Skeletal muscle satellite cell (primary cell): ENCODE measurements around the gene FIGNL2.

Experiments
- H3K27me3 ChIP-seq: 2 replicates; pipeline ENCODE4 v1.7.0; 2013; ENCODE audit warnings: low read length; ENCODE audit not compliant: control insufficient read depth, insufficient read depth
- H3K36me3 ChIP-seq: 2 replicates; pipeline ENCODE4 v1.7.0; 2013; ENCODE audit warnings: mild to moderate bottlenecking, control low read depth, low read length; ENCODE audit not compliant: insufficient read depth
- H3K4me1 ChIP-seq: 2 replicates; pipeline ENCODE4 v1.7.0; 2013; ENCODE audit warnings: low read length; ENCODE audit not compliant: control insufficient read depth, insufficient read depth
- H3K4me2 ChIP-seq: 2 replicates; pipeline ENCODE4 v1.7.0; 2013; ENCODE audit warnings: mild to moderate bottlenecking, low read length
- H3K4me3 ChIP-seq: 2 replicates; pipeline ENCODE4 v1.7.0; 2013; ENCODE audit warnings: low read length
- H3K9ac ChIP-seq: 2 replicates; pipeline ENCODE4 v1.7.0; 2013; ENCODE audit warnings: mild to moderate bottlenecking, low read depth, low read length, moderate library complexity
- H3K9me3 ChIP-seq: replicated peaks from 2 replicates; pipeline ENCODE4 v1.7.0; 2013; ENCODE audit warnings: mild to moderate bottlenecking, control low read depth, low read length

FIGNL2 gene

GRCh38 chr12:51872689-51872981 lies 24.1 kb upstream of the FIGNL2 start:
- H3K36me3 ChIP-seq, result no peaks in the 10 kb centered on the region
- no peak overlapping the region for H3K4me3 ChIP-seq
- peaks cover 7% of the 10 kb centered on the region for H3K4me1 ChIP-seq
- H3K4me2 ChIP-seq, result no peak overlapping the region
- peaks cover 50% of the 10 kb centered on the region for H3K27me3 ChIP-seq
- no peak overlapping the region for H3K9ac ChIP-seq
- no peaks in the 10 kb centered on the region for H3K9me3 ChIP-seq

- H3K36me3 ChIP-seq, result no peaks in the 10 kb centered on the region
- peaks cover 7% of the 10 kb centered on the region for H3K4me1 ChIP-seq
- H3K9ac ChIP-seq, result no peak overlapping the region
- H3K27me3 ChIP-seq, result peaks cover 50% of the 10 kb centered on the region
- no peak overlapping the region for H3K4me2 ChIP-seq
- no peaks in the 10 kb centered on the region for H3K9me3 ChIP-seq
- H3K4me3 ChIP-seq, result no peak overlapping the region
Observed at GRCh38 chr12:51871918-51872688, 23.6 kb upstream of the FIGNL2 start.

- H3K27me3 ChIP-seq, result peaks cover 50% of the 10 kb centered on the region
Observed at GRCh38 chr12:51871126-51871525, 22.6 kb upstream of the FIGNL2 start.

DNA sequence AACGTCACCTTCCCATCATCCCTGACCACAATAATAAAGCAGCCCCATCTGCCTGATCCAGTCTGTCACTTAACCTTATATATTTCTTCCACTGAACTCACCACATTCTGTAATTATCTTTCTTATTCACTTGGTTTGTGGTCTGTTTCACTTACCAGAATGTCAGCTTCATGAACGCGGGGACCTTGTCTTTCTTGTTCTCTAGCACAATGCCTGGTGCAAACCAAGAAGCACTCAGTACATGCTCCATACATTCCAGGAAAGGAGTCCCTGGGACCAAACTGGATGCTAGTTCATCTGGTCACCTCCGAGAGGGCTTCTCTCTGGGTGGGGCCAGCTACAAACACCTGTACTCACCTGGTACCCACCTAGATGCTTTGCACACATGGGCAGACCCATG lies 22.0 kb upstream of the FIGNL2 start:
- H3K9ac ChIP-seq, result no peak overlapping the region
- H3K27me3 ChIP-seq, result peaks cover 50% of the 10 kb centered on the region
- H3K36me3 ChIP-seq, result no peaks in the 10 kb centered on the region
- no peak overlapping the region for H3K4me2 ChIP-seq
- H3K9me3 ChIP-seq, result no peaks in the 10 kb centered on the region
- no peak overlapping the region for H3K4me3 ChIP-seq
- peaks cover 7% of the 10 kb centered on the region for H3K4me1 ChIP-seq

More at GRCh38 chr12:51871126-51871525, 22.6 kb upstream of the FIGNL2 start:
- Histone ChIP-seq H3K9me3 (no peaks in the 10 kb centered on the region), H3K36me3 (no peaks in the 10 kb centered on the region), H3K4me3 (no peak overlapping the region), H3K4me1 (peaks cover 7% of the 10 kb centered on the region), H3K9ac (no peak overlapping the region), H3K4me2 (no peak overlapping the region)

- H3K27me3 ChIP-seq, result peaks cover 52% of the 10 kb centered on the region
- H3K4me1 ChIP-seq, result peaks cover 7% of the 10 kb centered on the region
- H3K4me3 ChIP-seq, result peak overlapping the region; percentile 71
- H3K4me2 ChIP-seq, result no peak overlapping the region
- no peaks in the 10 kb centered on the region for H3K36me3 ChIP-seq
- no peak overlapping the region for H3K9ac ChIP-seq
- no peaks in the 10 kb centered on the region for H3K9me3 ChIP-seq
Observed at GRCh38 chr12:51869931-51870330, 21.4 kb upstream of the FIGNL2 start.

DNA sequence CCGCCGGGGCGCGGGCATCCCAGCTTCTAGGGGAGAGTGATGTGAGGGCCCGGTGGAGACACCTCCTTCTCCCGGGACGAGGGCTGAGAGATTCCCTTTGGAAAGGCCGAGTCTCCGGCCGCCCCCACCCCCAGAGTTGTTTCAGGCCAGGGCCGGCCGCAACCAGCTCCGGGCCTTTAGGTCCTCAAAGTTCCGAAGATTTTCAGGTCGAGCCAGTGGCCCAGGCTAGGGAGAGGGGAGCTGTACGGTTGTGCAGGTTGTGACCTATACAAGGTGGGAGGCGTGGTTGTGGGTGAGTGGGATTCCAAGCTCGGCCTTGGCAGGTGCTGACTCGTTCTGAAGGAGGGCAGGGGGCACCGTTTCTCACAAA lies 21.0 kb upstream of the FIGNL2 start:
- Histone ChIP-seq H3K4me1 (peaks cover 11% of the 10 kb centered on the region), H3K4me3 (peak overlapping the region; percentile 71), H3K9me3 (no peaks in the 10 kb centered on the region), H3K9ac (peak overlapping the region; percentile 34), H3K4me2 (peak overlapping the region; percentile 95), H3K36me3 (no peaks in the 10 kb centered on the region), H3K27me3 (peaks cover 57% of the 10 kb centered on the region)

DNA sequence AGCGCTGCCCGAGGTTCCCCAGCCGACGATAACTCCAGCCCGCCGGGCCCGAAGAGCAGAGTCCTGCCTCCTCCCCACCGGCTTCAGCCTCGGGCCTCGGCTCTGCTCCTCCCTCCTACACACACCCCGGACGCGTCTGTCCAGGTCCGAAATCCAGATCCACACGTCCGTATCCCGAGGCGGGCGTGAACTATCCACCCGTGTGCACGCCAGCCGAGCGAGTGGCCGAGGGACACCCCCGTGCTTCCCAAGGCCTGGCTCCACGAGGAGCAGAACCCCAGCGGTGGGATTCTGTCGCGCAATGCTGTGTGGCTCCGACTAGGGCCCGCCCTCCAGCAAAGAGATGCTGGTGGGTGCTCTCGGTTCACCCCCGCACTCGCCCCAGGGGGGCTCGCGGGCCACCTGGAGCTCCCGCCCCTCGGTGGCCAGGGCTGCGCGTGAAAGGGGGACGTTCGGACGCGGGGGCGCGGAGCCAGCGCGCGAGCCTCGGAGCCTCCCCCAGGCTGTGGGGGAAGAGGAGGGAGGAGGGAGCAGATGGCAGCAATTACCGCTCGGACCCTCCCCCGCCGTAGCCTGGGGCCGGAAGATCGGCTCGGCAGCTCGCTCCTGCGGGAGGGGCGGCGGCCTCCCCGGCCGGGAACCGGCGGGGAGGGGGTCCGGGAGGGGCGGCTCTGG lies 20.4 kb upstream of the FIGNL2 start:
- Histone ChIP-seq H3K9me3 (no peaks in the 10 kb centered on the region), H3K4me1 (peaks cover 16% of the 10 kb centered on the region), H3K9ac (peak overlapping the region; percentile 34), H3K36me3 (no peaks in the 10 kb centered on the region), H3K4me3 (peak overlapping the region; percentile 71), H3K4me2 (peak overlapping the region; percentile 95), H3K27me3 (peaks cover 56% of the 10 kb centered on the region)

DNA sequence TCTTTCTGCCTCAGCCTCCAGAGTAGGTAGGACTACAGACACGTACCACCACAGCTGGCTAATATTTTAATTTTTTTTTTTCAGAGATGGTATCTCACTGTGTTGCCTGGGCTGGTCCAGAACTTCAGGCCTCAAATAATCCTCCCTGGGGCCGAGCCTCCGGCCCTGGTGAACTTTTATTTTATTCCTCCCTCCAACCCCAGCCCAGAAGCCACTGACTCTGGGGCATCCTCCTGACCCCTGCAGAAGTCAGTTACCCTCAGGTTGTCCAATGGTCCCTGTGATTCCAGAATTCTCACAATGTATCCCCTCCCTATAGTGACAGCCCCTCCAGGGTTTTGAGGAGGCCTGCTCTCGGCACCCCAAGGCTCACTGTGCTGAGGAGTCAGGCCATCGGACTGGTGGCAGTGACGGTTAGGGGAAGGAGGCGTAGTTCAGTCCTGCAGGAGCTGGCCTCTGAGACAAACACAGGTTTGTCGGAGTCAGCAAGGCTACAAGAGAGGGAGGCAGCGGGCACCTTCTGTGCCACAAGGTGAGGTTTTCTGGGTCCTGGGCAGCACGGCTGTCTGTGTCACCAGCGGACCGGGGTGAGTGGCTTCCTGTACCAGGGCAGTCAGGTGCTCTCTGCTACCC lies 19.4 kb upstream of the FIGNL2 start:
- Histone ChIP-seq H3K4me3 (no peak overlapping the region), H3K4me2 (no peak overlapping the region), H3K36me3 (no peaks in the 10 kb centered on the region), H3K9me3 (no peaks in the 10 kb centered on the region), H3K4me1 (peaks cover 19% of the 10 kb centered on the region), H3K9ac (no peak overlapping the region), H3K27me3 (peaks cover 54% of the 10 kb centered on the region)

DNA sequence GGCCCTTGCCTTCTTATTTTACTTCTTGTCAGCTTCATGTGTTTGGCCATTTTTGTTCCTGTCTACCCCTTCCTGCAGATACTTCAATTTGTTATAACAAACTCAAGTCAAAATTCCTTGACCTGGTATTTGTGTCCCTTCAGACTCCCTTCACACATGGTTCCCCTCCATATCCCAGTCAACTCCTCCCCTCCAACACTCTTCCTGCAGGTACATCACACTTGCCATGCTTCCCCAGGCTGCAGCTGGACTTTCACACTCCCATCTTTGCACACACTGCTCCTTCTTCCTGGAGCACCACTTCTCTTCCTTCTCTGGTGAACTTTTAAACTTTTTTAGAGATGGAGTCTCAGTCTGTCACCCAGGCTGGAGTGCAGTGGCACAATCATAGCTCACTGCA lies 18.9 kb upstream of the FIGNL2 start:
- H3K36me3 ChIP-seq, result no peaks in the 10 kb centered on the region
- H3K4me3 ChIP-seq, result no peak overlapping the region
- H3K27me3 ChIP-seq, result peaks cover 51% of the 10 kb centered on the region
- H3K9me3 ChIP-seq, result no peaks in the 10 kb centered on the region
- no peak overlapping the region for H3K4me2 ChIP-seq
- H3K9ac ChIP-seq, result no peak overlapping the region
- H3K4me1 ChIP-seq, result peaks cover 19% of the 10 kb centered on the region

GRCh38 chr12:51866762-51867161 lies 18.2 kb upstream of the FIGNL2 start:
- H3K27me3 ChIP-seq, result peaks cover 57% of the 10 kb centered on the region

DNA sequence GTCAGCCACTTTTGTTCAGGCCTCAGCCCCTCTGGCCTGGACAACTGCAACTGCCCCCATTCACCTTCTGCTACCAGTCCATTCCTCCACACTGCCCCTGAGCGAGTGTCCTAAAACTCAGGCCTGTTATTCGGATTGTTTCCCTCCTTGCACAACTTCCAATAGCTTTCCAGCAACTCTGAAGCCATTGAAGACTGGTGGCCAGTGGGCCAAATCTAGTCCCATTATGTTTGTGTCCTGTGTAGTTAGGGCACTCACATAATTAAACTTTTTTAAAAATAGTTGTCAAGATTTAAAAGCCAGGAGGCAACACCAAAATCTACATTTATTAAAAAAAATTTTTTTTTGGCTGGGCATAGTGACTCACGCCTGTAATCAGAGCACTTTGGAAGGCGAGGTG lies 17.8 kb upstream of the FIGNL2 start:
- no peak overlapping the region for H3K4me2 ChIP-seq
- peaks cover 58% of the 10 kb centered on the region for H3K27me3 ChIP-seq
- H3K4me1 ChIP-seq, result peaks cover 19% of the 10 kb centered on the region

More at GRCh38 chr12:51866762-51867161, 18.2 kb upstream of the FIGNL2 start:
- no peak overlapping the region for H3K4me2 ChIP-seq
- H3K9me3 ChIP-seq, result no peaks in the 10 kb centered on the region
- H3K4me3 ChIP-seq, result no peak overlapping the region
- no peaks in the 10 kb centered on the region for H3K36me3 ChIP-seq
- H3K9ac ChIP-seq, result no peak overlapping the region
- H3K4me1 ChIP-seq, result peaks cover 19% of the 10 kb centered on the region

More for the DNA sequence above, 17.8 kb upstream of the FIGNL2 start:
- no peaks in the 10 kb centered on the region for H3K36me3 ChIP-seq
- no peak overlapping the region for H3K9ac ChIP-seq
- no peaks in the 10 kb centered on the region for H3K9me3 ChIP-seq
- H3K4me3 ChIP-seq, result no peak overlapping the region
